ENCODE results near the gene TPST2. TPM values are rescaled to one million over a fixed set of nuclear protein-coding genes. Genes with fewer than 3 reads are reported as not detected.

Gene TPST2
- total RNA-seq, 4 donors from 2014 or later, result 32.3 to 110 (median 65.4) TPM

DNA sequence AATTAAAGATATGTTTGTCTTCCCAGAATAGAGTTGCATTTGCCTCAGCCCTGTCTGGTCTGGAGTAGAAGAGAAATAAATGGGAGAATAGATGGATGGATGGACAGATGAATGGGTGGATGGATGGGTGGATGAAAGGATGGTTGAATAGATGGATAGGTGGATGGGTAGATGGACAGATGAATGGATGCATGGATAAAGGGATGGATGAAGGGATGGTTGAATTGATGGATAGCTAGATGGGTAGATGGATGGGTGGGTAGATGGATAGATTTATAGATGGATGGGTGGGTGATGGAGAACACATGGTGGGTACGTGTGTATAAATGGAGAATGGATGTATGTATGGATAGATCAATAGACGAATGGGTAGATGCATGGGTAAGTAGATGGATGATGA, 19.4 kb upstream of the TPST2 start:
- H3K36me3 ChIP-seq, result no peaks in the 10 kb centered on the region
- H3K27ac ChIP-seq, result no peak overlapping the region
- H3K4me1 ChIP-seq, result no peaks in the 10 kb centered on the region
- ATAC-seq (no peak), DNase-seq (no peak)
- no peak overlapping the region for H3K4me3 ChIP-seq
- H3K9me3 ChIP-seq, result no peaks in the 10 kb centered on the region
- in situ Hi-C loops (cut with MboI; ENCODE audit: low sequenced_read_pairs in 4 of 4), result no loop called here
- no peak for TF ChIP-seq CTCF (IDR thresholded peaks at IDR 0.05 in 4 of 5, conservative IDR thresholded peaks at IDR 0.05 in 1 of 5)
- TF ChIP-seq POLR2A (IDR thresholded peaks at IDR 0.05), result no peak
- peaks cover 0 to 8% (median 4%) of the 10 kb centered on the region in 3 donors for H3K27me3 ChIP-seq
- intact Hi-C loops (cut with DNase I; ENCODE audit: low total_unique reads), result no loop called here

GRCh38 chr22:26608129-26608528, 18.2 kb upstream of the TPST2 start:
- in situ Hi-C loops (cut with MboI; ENCODE audit: low sequenced_read_pairs in 4 of 4) (no loop called here), intact Hi-C loops (cut with DNase I; ENCODE audit: low total_unique reads) (no loop called here)
- no peak for TF ChIP-seq CTCF (IDR thresholded peaks at IDR 0.05 in 4 of 5, conservative IDR thresholded peaks at IDR 0.05 in 1 of 5)
- TF ChIP-seq POLR2A (IDR thresholded peaks at IDR 0.05), result no peak
- DNase-seq, result no peak
- Histone ChIP-seq H3K36me3 (no peaks in the 10 kb centered on the region), H3K4me1 (no peaks in the 10 kb centered on the region), H3K9me3 (no peaks in the 10 kb centered on the region), H3K27ac (no peak overlapping the region), H3K4me3 (no peak overlapping the region), H3K27me3 (peaks cover 0 to 7% (median 3%) of the 10 kb centered on the region in 3 donors)
- no peak for ATAC-seq

DNA sequence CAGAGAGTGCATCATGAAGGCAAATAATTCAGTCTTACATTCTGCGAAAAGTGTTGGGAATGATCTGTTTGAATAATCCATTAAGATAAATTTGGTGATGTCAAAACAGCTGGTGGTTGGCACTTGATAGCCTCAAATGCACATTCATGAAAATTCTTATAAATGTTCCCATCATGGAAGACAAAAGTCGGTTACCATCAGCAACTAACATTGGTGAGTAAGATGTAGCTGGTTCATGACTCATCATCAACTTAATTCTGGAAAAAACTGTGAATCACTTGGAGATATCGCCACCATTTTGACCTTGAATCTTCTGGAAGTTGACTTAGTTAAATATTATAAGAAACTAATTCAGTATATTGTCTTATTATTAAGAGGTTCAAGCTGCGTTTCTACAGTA, 16.7 kb upstream of the TPST2 start:
- intact Hi-C loops (cut with DNase I; ENCODE audit: low total_unique reads) (no loop called here), in situ Hi-C loops (cut with MboI; ENCODE audit: low sequenced_read_pairs in 4 of 4) (no loop called here)
- Histone ChIP-seq H3K36me3 (no peaks in the 10 kb centered on the region), H3K9me3 (no peaks in the 10 kb centered on the region), H3K4me3 (no peak overlapping the region), H3K27ac (no peak overlapping the region), H3K4me1 (no peaks in the 10 kb centered on the region), H3K27me3 (no peaks in the 10 kb centered on the region)
- DNase-seq (no peak), ATAC-seq (no peak)
- TF ChIP-seq CTCF (IDR thresholded peaks at IDR 0.05 in 4 of 5, conservative IDR thresholded peaks at IDR 0.05 in 1 of 5) (no peak), POLR2A (IDR thresholded peaks at IDR 0.05) (no peak)

DNA sequence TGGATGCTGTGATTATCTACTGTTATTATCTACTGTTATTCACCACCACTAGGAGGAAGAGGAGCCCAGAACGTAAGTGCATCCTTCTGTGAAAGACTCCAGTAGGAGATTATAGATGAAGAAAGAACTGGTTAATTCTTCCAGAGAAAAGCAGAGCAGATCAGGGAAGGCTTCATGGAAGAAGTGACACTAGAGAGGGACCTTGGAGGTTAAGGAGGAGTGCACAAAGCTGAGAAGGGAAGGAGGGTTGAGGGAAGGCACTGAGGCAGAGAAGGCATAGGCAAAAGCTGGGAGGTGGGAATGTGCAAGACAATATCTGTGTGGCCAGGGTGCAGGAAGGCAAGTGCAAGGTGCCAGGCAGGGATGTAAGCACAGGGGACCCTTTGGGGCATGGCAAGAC, 14.4 kb upstream of the TPST2 start:
- in situ Hi-C loops (cut with MboI; ENCODE audit: low sequenced_read_pairs in 4 of 4), result no loop called here
- Histone ChIP-seq H3K27ac (no peak overlapping the region), H3K4me3 (no peak overlapping the region)

More for the DNA sequence above, 14.4 kb upstream of the TPST2 start:
- intact Hi-C loops (cut with DNase I; ENCODE audit: low total_unique reads), result no loop called here
- Histone ChIP-seq H3K36me3 (no peaks in the 10 kb centered on the region), H3K27me3 (no peaks in the 10 kb centered on the region), H3K9me3 (no peaks in the 10 kb centered on the region), H3K4me1 (no peaks in the 10 kb centered on the region)
- ATAC-seq, result no peak
- TF ChIP-seq POLR2A (IDR thresholded peaks at IDR 0.05) (no peak), CTCF (IDR thresholded peaks at IDR 0.05 in 4 of 5, conservative IDR thresholded peaks at IDR 0.05 in 1 of 5) (no peak)
- DNase-seq, result no peak
